Measurements from ENCODE around the gene TJP3.

Gene TJP3

GRCh38 chr19:3783660-3784584, 75.7 kb downstream of the TJP3 start:
- DNase-seq (ENCODE audit: low read depth): no peak

DNA sequence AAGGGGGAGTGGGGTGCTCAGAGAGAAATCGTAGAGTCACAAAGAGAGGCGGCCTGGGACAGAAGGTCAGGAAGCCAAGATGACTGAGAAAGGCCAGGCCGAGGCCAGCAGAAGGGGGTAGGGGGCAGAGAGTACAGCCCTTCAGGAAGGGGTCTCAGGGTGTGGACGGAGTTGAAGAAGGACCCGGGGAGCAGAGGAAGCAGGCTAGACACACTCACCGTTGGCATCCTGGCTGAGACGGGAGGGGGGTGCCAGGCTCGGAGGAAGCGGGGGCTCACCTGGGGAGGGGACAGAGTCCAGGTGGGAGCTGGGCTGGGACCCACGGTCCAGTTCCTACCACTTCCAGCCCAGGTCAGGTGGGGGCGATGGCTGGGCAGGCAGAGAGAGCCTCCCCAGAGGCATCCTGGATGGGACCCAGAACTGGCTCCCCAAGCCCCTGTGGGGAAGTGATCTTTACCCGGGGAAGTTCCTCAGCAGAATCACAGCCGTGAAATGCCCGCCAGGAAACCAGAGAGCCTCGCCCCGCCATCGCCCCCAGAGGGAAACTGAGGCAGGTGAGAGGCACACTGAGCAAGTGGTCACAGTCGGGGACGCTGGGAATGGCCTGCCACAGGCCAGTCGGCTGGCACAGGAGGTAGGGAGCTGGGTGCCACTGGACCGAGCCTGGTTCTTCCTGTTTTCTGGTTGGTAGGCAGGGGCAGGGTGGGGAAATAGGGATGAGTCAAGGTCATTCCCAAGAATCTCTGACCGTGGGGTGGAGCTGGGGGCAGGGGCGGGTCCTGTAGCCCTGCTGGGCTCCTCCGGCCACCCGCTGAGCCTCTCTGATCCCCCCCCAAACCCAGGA, 76.6 kb downstream of the TJP3 start:
- no peak for DNase-seq (ENCODE audit: low read depth)

DNA sequence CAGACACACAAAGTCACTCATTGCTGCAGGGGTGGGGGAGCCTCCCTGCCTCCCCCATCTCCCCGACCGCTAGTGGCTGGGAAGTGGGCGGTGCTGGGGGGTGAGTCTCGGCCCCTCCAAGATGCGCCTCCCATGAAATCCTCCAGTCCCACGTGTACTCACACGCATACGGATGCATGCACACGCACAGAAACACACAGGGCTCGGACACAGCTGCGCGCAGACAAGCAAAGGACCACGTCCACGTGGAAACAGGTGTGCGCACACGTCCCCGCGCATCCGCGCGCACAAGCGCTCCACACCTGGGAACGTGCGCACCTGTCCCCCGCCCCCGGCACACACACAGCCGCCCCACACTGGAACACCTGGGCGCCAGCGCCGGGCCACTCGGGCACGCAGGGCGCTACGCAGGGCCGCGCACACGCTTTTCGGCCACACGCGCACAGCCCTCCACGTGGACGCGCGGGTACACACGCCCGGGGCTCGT, 77.3 kb downstream of the TJP3 start:
- no peak for DNase-seq (ENCODE audit: low read depth)

- DNase-seq (ENCODE audit: low read depth): no peak
Observed at GRCh38 chr19:3785938-3786824, 78.0 kb downstream of the TJP3 start, which contains the start of gene MATK. Gene MATK (minus strand): TSS chr19:3786381. CDS start chr19:3785135, 1,246 bp downstream.

DNA sequence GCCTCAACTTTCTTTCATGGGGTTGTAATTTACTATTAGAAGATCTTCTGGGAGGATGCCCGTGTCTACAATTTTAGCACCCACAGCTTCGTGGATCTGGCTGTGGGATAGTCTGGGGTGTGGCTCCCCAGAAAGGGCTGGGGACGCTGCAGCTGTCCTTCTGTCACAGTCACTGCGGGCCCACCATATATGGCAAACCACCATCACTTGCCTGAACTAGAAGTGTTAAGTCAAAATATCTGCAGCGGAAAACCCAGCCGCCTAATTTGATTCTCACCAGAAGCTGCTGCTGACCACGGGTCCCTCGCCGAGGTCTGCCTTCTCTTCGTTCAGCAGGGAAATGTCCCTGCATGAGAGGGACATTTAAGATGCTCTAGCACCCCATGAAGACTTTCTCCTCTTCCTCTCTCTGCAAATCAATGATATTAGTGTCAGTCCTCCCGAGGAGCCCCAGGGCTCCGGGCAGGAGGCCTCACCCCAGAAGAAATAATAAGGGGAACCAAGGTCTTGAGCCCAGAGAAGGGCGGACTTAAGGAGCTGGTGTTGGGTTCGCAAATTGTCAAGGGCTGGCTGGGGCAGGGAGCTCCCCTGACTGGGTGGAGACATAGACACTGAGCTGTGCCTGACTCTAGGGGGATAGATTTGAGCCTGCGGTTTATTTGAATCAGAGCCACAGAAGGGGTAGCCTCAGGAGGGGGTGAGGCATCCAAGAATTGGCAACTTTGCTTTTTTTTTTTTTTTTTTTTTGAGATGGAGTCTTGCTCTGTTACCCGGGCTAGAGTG, 81.0 kb downstream of the TJP3 start:
- DNase-seq (ENCODE audit: low read depth): no peak

DNA sequence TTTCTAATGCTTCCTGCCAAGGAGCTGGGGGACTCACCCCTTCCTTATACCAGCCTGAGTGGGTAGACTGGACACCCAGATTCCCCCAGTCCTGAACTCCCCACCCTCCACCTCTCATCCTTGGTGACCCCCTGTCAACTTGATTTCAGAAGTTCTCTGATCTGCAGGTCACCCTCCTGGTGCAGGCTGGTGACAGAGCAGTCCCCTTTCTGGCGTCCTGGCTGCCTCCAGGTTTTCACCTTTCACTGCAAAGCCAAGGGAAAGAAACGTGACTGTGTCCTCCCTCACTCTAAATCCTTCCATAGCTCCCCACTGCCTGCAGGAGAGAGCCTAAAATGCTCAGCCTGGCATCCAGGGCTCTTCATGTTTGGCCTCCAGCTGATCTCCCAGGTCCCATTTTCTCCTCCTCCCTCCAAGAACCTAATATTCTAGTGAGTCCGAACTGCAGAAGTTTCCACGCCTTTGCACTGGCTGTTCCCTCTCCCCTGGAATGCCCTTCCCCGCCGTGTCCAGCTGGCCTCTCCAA, 82.1 kb downstream of the TJP3 start:
- no peak for DNase-seq (ENCODE audit: low read depth)

GRCh38 chr19:3790941-3791340, 82.8 kb downstream of the TJP3 start:
- no peak for DNase-seq (ENCODE audit: low read depth)

GRCh38 chr19:3792114-3792513, 83.9 kb downstream of the TJP3 start:
- DNase-seq (ENCODE audit: low read depth): no peak

- DNase-seq (ENCODE audit: low read depth): no peak
Observed at GRCh38 chr19:3793799-3794198, 85.6 kb downstream of the TJP3 start.

- no peak for DNase-seq (ENCODE audit: low read depth)
Observed at GRCh38 chr19:3796358-3796757, 88.2 kb downstream of the TJP3 start.

DNA sequence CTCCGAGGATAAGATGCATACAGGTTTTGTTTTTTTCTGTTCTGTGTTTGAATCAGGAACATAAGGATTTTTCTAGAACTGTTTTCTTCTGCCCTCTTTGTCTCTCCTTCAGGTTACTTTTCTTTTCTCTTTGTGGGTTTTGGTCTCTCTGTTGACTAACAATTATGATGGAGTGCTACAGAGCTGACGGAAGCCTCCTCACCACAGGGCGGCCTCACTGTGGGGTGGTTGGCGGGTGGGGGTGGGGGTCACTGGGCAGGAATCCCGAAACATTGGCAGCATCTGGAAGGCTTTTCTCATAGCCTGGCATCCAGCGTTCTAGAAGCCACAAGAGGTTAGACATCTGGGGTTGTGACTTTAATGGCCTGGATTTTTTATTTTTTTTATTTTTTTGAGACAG, 90.0 kb downstream of the TJP3 start:
- no peak for DNase-seq (ENCODE audit: low read depth)
